GM23338 (cell line): Measurements from ENCODE around the gene ZNF717. TPM values are rescaled to one million over a fixed set of nuclear protein-coding genes. Genes with fewer than 3 reads are reported as not detected.

Source experiments
- ATAC-seq: fragments of 200-7000 bp; cut with Tn5 transposase; 3 replicates; pipeline ENCODE4 v1.9.1; 2020
- DNase-seq: peaks from one replicate; pipeline ENCODE4 v3.0.0-alpha.2; 2015; ENCODE audit warnings: low spot score
- H2AFZ ChIP-seq: fragments of 200-600 bp; sonication (generic); 2 replicates; pipeline ENCODE4 v1.8.0; 2016; ENCODE audit warnings: antibody characterized with exemption, mild to moderate bottlenecking, moderate library complexity
- H3F3A ChIP-seq: fragments of 200-600 bp; sonication (generic); replicated peaks from 2 replicates; pipeline ENCODE4 v1.8.0; 2017; ENCODE audit warnings: antibody characterized with exemption, mixed run types, low read depth
- H3K27ac ChIP-seq: fragments of 200-600 bp; sonication (generic); 2 replicates; pipeline ENCODE4 v1.6.1; 2016; ENCODE audit warnings: low read depth
- H3K27me3 ChIP-seq: fragments of 200-600 bp; sonication (generic); 2 replicates; pipeline ENCODE4 v1.8.0; 2016; ENCODE audit warnings: mild to moderate bottlenecking, mixed run types, moderate library complexity; ENCODE audit not compliant: insufficient read depth
- H3K36me3 ChIP-seq: fragments of 200-600 bp; sonication (generic); 2 replicates; pipeline ENCODE4 v1.8.0; 2016; ENCODE audit warnings: mild to moderate bottlenecking; ENCODE audit not compliant: insufficient read depth
- H3K4me1 ChIP-seq: fragments of 200-600 bp; sonication (generic); 2 replicates; pipeline ENCODE4 v1.8.0; 2016; ENCODE audit warnings: mild to moderate bottlenecking, moderate library complexity; ENCODE audit not compliant: insufficient read depth
- H3K4me2 ChIP-seq: fragments of 200-600 bp; sonication (generic); 2 replicates; pipeline ENCODE4 v1.7.1; 2017; ENCODE audit warnings: mixed run types
- H3K4me3 ChIP-seq: fragments of 200-600 bp; sonication (generic); 2 replicates; pipeline ENCODE4 v1.6.1; 2016; ENCODE audit warnings: mixed run types
- H3K79me2 ChIP-seq: fragments of 200-600 bp; sonication (generic); replicated peaks from 2 replicates; pipeline ENCODE4 v1.8.0; 2017; ENCODE audit warnings: mild to moderate bottlenecking; ENCODE audit not compliant: insufficient read depth
- H3K9me2 ChIP-seq: fragments of 200-600 bp; sonication (generic); 2 replicates; pipeline ENCODE4 v1.8.0; 2017; ENCODE audit not compliant: insufficient read depth
- H4K20me1 ChIP-seq: fragments of 200-600 bp; sonication (generic); replicated peaks from 2 replicates; pipeline ENCODE4 v1.8.0; 2017; ENCODE audit warnings: mild to moderate bottlenecking; ENCODE audit not compliant: insufficient read depth
- H3K27ac Mint-ChIP-seq: 2 replicates; pipeline ENCODE4 v1.8.0; 2020; ENCODE audit warnings: inconsistent platforms, mild to moderate bottlenecking, moderate library complexity, mixed read lengths
- H3K27me3 Mint-ChIP-seq: 3 replicates; pipeline ENCODE4 v1.8.0; 2022; ENCODE audit warnings: low read depth, mild to moderate bottlenecking, moderate library complexity, mixed read lengths, inconsistent platforms; ENCODE audit not compliant: insufficient read depth, poor library complexity
- H3K36me3 Mint-ChIP-seq: 3 replicates; pipeline ENCODE4 v1.8.0; 2021; ENCODE audit warnings: low read depth, mild to moderate bottlenecking, inconsistent platforms, moderate library complexity, mixed read lengths
- H3K4me1 Mint-ChIP-seq: 3 replicates; pipeline ENCODE4 v1.8.0; 2020; ENCODE audit warnings: mild to moderate bottlenecking, inconsistent platforms, mixed read lengths
- H3K4me3 Mint-ChIP-seq: 3 replicates; pipeline ENCODE4 v1.8.0; 2021; ENCODE audit warnings: moderate library complexity, mild to moderate bottlenecking, inconsistent platforms, mixed read lengths
- H3K9me3 Mint-ChIP-seq: 3 replicates; pipeline ENCODE4 v1.8.0; 2020; ENCODE audit warnings: moderate library complexity, mild to moderate bottlenecking, inconsistent platforms, mixed read lengths
- CREB1 ChIP-seq: fragments of 250-450 bp; sonication (Bioruptor Pico); IDR thresholded peaks from 2 replicates; pipeline ENCODE4 v1.5.0; 2020; ENCODE audit warnings: low read depth, mild to moderate bottlenecking, moderate library complexity
- EZH2 ChIP-seq: fragments of 200-600 bp; sonication (generic); IDR thresholded peaks from one replicate; pipeline ENCODE4 v1.8.0; 2017; ENCODE audit warnings: antibody characterized with exemption, mild to moderate bottlenecking, low read depth; ENCODE audit not compliant: unreplicated experiment
- EZH2phosphoT487 ChIP-seq: fragments of 200-600 bp; sonication (generic); IDR thresholded peaks from one replicate; pipeline ENCODE4 v1.8.1; 2018; ENCODE audit warnings: antibody characterized with exemption; ENCODE audit not compliant: unreplicated experiment
- JUNB ChIP-seq: IDR thresholded peaks from one replicate; pipeline ENCODE4 v1.6.1; 2016; ENCODE audit warnings: antibody characterized with exemption; ENCODE audit not compliant: unreplicated experiment
- NANOG ChIP-seq: IDR thresholded peaks from 2 replicates; pipeline ENCODE4 v1.6.1; 2016; ENCODE audit warnings: antibody characterized with exemption, borderline replicate concordance
- POLR2AphosphoS5 ChIP-seq: IDR thresholded peaks from 2 replicates; pipeline ENCODE4 v1.6.1; 2016; ENCODE audit warnings: antibody characterized with exemption, low read depth
- REST ChIP-seq: IDR thresholded peaks from one replicate; pipeline ENCODE4 v1.6.1; 2018; ENCODE audit warnings: antibody characterized with exemption; ENCODE audit not compliant: unreplicated experiment
- STAT1 ChIP-seq: IDR thresholded peaks from one replicate; pipeline ENCODE4 v1.6.1; 2016; ENCODE audit warnings: antibody characterized with exemption; ENCODE audit not compliant: unreplicated experiment
- ZNF114 ChIP-seq: fragments of 250-450 bp; sonication (Bioruptor Pico); IDR thresholded peaks from 2 replicates; pipeline ENCODE4 v1.5.0; 2020; ENCODE audit warnings: mild to moderate bottlenecking, moderate library complexity
- ZNF331 ChIP-seq: fragments of 250-450 bp; sonication (Bioruptor Pico); IDR thresholded peaks from 2 replicates; pipeline ENCODE4 v1.5.0; 2020; ENCODE audit warnings: low read depth, mild to moderate bottlenecking, moderate library complexity
- ZNF462 ChIP-seq: fragments of 250-450 bp; sonication (Bioruptor Pico); IDR thresholded peaks from 2 replicates; pipeline ENCODE4 v1.5.0; 2020; ENCODE audit warnings: mild to moderate bottlenecking, moderate library complexity
- polyA plus RNA-seq: library from polyadenylated mRNA; unstranded; fragments of >200 nt; fragmentation: Nextera tagmentation; extraction: Ambion mirVana; gene quantifications from 2 replicates; pipeline ENCODE4 v1.2.1, GENCODE V29; 2016
- total RNA-seq: library from RNA; depleted of rRNA; stranded (reverse); fragments of >200 nt; shearing (Covaris generic); gene quantifications from 2 replicates; pipeline ENCODE4 v1.2.3, GENCODE V29; 2014
- TF ChIP-seq, protein P1 (sequence below), 2 experiments: fragments of 200-600 bp in 1 of 2; sonication (generic) in 1 of 2; conservative IDR thresholded peaks; 2 replicates each; pipeline versions ENCODE4 v1.5.1 to v1.6.1; 2016 to 2017; ENCODE audit warnings: antibody characterized with exemption in 2 of 2, low read depth in 2 of 2, mild to moderate bottlenecking in 2 of 2, moderate library complexity in 1 of 2
- TF ChIP-seq, protein P2 (sequence below): IDR thresholded peaks from 2 replicates; pipeline ENCODE4 v1.6.1; 2016; ENCODE audit warnings: antibody characterized with exemption

ZNF717 gene
- total and polyA plus RNA-seq, 2 experiments from 2014 or later = 7.7 to 15.3 TPM

- no peak for ATAC-seq
- Histone ChIP-seq H3K27me3 (no peaks in the 10 kb centered on the region), H3K4me2 (no peak overlapping the region), H3K79me2 (peaks cover 6% of the 10 kb centered on the region; the same call in 1 of the 2 replicates), H3K27ac (no peak overlapping the region), H3K4me1 (no peaks in the 10 kb centered on the region), H3K4me3 (no peak overlapping the region), H3K36me3 (no peaks in the 10 kb centered on the region; the same call in 1 of the 2 replicates), H2AFZ (no peak overlapping the region), H4K20me1 (no peaks in the 10 kb centered on the region), H3K9me2 (no peaks in the 10 kb centered on the region), H3F3A (no peaks in the 10 kb centered on the region)
- Mint-ChIP-seq H3K27me3 (peaks cover 7% of the 10 kb centered on the region), H3K4me1 (no peaks in the 10 kb centered on the region; the same call in 2 of the 3 replicates), H3K27ac (no peak overlapping the region), H3K9me3 (peaks cover 85% of the 10 kb centered on the region), H3K4me3 (no peak overlapping the region), H3K36me3 (peaks cover 84% of the 10 kb centered on the region)
- no peak for DNase-seq
- TF ChIP-seq ZNF114 (CRISPR knock-in tag) (no peak), REST (no peak), STAT1 (no peak), EZH2 (no peak), ZNF462 (no peak), CREB1 (CRISPR knock-in tag) (no peak), JUNB (no peak), NANOG (no peak), POLR2AphosphoS5 (no peak), EZH2phosphoT487 (no peak), ZNF331 (CRISPR knock-in tag) (no peak)
- TF ChIP-seq, protein P1, sequence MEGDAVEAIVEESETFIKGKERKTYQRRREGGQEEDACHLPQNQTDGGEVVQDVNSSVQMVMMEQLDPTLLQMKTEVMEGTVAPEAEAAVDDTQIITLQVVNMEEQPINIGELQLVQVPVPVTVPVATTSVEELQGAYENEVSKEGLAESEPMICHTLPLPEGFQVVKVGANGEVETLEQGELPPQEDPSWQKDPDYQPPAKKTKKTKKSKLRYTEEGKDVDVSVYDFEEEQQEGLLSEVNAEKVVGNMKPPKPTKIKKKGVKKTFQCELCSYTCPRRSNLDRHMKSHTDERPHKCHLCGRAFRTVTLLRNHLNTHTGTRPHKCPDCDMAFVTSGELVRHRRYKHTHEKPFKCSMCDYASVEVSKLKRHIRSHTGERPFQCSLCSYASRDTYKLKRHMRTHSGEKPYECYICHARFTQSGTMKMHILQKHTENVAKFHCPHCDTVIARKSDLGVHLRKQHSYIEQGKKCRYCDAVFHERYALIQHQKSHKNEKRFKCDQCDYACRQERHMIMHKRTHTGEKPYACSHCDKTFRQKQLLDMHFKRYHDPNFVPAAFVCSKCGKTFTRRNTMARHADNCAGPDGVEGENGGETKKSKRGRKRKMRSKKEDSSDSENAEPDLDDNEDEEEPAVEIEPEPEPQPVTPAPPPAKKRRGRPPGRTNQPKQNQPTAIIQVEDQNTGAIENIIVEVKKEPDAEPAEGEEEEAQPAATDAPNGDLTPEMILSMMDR (conservative IDR thresholded peaks at IDR 0.05; ENCODE audit: low read depth in 2 of 2) = no peak
- TF ChIP-seq, protein P2, sequence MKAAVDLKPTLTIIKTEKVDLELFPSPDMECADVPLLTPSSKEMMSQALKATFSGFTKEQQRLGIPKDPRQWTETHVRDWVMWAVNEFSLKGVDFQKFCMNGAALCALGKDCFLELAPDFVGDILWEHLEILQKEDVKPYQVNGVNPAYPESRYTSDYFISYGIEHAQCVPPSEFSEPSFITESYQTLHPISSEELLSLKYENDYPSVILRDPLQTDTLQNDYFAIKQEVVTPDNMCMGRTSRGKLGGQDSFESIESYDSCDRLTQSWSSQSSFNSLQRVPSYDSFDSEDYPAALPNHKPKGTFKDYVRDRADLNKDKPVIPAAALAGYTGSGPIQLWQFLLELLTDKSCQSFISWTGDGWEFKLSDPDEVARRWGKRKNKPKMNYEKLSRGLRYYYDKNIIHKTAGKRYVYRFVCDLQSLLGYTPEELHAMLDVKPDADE = no peak
These were observed 4.1 kb downstream of the ZNF717 start for GRCh38 chr3:75781079-75781745.
